Measurements from ENCODE around the gene SLIT2.

SLIT2 gene

DNA sequence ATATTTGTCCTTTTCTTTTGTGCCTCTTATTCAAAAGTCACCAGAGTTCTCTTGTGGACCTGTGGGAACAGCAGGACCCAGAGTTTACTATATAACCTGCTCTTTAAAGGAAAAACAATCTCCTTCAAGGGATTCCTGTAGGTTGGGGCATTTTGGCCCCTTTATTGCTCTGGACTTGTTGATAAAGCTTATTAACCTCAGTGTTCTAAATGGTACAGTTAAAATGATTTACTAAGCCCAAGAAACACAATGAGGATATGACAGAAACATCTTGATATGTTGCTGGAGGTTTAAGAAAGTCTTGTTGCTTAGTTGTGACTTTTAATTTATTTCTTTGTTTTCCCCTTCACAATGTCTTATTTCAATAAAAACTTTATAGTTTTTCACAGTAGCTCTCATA, 46.8 kb downstream of the SLIT2 start:
- TF ChIP-seq, protein P1, sequence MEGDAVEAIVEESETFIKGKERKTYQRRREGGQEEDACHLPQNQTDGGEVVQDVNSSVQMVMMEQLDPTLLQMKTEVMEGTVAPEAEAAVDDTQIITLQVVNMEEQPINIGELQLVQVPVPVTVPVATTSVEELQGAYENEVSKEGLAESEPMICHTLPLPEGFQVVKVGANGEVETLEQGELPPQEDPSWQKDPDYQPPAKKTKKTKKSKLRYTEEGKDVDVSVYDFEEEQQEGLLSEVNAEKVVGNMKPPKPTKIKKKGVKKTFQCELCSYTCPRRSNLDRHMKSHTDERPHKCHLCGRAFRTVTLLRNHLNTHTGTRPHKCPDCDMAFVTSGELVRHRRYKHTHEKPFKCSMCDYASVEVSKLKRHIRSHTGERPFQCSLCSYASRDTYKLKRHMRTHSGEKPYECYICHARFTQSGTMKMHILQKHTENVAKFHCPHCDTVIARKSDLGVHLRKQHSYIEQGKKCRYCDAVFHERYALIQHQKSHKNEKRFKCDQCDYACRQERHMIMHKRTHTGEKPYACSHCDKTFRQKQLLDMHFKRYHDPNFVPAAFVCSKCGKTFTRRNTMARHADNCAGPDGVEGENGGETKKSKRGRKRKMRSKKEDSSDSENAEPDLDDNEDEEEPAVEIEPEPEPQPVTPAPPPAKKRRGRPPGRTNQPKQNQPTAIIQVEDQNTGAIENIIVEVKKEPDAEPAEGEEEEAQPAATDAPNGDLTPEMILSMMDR (IDR thresholded peaks at IDR 0.05), result no peak
- Histone ChIP-seq H3K27ac (no peak overlapping the region), H3K4me3 (no peak overlapping the region)
- DNase-seq (ENCODE audit: low spot score), result no peak

DNA sequence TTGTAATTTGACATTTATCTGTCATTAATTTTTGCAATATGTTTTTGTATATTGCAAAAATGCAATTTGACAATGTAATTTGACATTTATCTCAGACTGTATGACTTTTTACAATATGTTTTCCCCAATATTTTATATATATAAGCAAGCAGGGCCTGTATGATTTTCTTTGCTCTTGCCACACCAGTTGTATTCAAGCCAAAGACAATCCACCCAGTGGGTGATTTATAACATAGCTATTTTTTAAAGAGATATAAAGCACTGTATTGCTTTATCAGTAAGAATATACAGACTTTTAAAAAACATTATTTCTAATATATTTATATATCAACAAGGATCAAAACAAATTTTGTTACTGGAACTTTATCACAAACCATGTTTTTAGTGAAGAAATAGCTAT, 47.3 kb downstream of the SLIT2 start:
- no peak for DNase-seq (ENCODE audit: low spot score)
- Histone ChIP-seq H3K27ac (no peak overlapping the region), H3K4me3 (no peak overlapping the region)
- TF ChIP-seq, protein P1 (IDR thresholded peaks at IDR 0.05), result no peak

DNA sequence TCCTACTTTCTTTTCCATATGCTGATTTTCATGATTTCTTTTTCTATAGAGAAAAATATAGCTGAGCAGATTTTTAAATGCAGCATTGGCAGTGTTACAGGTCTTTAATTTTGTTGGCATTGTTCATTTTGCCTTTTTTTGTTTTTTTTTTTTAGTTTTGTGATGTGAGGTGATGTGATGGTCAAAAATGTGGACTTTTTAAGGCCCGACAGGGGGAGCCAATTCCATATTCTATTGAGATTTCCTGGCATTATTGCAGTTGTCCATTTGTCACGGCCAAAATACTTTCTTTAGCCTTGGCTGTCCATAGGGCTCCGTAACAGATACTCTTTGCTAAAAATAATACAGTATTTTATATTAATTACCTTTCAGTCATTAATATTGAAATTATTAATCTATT, 47.8 kb downstream of the SLIT2 start:
- H3K4me3 ChIP-seq, result no peak overlapping the region
- TF ChIP-seq, protein P1 (IDR thresholded peaks at IDR 0.05), result no peak
- H3K27ac ChIP-seq, result no peak overlapping the region
- no peak for DNase-seq (ENCODE audit: low spot score)

DNA sequence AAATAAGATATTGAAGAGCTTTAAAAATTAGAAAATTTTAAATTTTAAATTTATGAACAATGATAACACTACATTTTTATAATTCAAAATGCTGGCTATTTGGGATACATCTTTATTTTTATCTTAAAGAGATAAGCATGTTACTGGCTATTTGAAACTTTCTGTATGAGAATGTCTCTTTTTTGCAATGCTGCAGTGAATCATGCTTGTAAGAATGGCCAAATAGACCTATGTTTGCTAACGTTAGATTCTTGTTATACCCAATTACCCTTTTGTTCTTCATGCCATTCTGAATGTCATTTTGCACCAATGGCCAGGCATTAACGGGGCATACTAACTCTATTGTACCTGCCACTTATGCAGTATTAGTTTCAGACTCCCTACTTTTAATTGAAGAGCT, 49.5 kb downstream of the SLIT2 start:
- H3K27ac ChIP-seq, result no peak overlapping the region
- no peak overlapping the region for H3K4me3 ChIP-seq
- DNase-seq (ENCODE audit: low spot score), result no peak
- TF ChIP-seq, protein P1 (IDR thresholded peaks at IDR 0.05), result no peak

Measured in coronary artery (tissue), 2 donors.